GM20000 (cell line): ENCODE measurements around the gene LRRC14B.

Experiments
- DNase-seq: peaks from one replicate; pipeline ENCODE4 v3.0.0; 2012; ENCODE audit warnings: low spot score
- CTCF ChIP-seq: IDR thresholded peaks from 2 replicates; pipeline ENCODE4 v1.5.1; 2012; ENCODE audit warnings: mild to moderate bottlenecking, control low read depth; ENCODE audit errors: extremely low read depth, missing control alignments

LRRC14B gene

GRCh38 chr5:166441-167372 lies 24.6 kb upstream of the LRRC14B start:
- no peak for DNase-seq
- no peak for TF ChIP-seq CTCF

DNA sequence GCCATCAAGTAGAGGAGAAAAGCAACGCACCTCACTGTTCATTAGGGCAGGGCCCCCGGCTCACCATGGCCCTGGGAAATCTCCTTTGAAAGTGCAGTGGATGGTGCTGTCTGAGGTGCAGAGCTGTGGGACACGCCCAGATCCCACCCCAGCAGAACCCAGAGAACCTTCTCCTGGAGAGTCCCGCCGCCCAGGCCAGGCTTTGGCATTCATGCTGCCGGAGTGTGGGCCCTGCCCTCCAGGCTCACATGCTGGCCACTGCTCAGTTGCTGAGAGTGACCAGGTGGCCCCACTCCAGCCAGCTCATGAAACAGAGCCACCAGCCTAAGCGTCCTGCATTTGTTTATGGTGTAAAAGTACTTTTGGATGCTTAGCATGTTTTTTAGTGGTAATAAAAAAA lies 23.8 kb upstream of the LRRC14B start:
- no peak for DNase-seq
- no peak for TF ChIP-seq CTCF

DNA sequence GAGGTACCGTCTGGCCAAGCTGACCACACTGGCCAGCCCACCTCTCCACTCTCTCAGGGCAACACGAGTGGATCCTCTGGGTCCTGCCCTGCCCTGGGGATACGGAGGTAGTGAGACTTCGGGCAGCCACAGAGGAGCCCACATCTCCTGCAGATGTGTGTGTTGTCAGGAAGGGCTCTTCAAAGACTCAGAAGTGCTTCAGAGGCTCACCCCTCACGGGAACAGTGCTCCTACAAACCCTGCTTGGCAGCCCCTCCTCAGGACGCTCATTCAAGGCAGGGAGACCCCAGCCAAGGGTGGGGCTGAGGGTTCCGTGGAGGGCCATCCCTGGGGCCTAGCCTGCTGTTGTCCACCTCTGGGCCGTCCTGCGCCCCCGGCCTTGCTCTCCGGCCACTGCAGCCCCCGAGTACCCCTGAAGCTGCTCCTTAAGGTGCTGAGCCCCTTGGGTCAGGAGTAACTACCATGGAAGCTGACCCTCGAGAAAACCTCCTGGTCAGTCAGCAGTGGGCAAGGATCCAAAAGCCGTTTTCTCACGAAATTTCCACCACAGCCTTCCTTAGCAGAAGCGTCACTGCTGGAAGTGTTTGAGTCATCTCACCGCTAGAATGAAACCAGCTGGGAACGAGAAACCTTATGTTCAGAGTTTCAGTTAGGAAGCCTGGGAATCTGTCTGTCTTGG lies 23.2 kb upstream of the LRRC14B start:
- TF ChIP-seq CTCF, result no peak
- no peak for DNase-seq

GRCh38 chr5:169071-169727 lies 22.1 kb upstream of the LRRC14B start:
- TF ChIP-seq CTCF, result no peak
- DNase-seq, result no peak

DNA sequence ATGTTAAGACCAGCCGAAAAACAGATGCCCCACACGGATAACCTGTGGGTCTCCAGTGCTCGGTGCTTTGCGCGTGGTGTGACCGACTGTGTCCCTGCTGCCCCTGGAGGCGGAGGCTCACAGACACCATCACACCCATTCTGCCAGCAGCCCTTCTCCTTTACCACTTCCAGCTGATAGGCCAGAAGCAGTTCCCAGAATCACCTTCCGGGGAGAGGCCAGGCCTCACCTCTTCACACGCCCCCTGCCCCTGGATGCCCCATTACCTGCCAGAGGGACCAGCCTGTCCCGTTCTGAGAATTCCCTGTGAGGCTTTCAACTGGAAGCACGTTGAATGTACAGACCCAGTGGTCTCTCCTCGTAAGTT lies 21.6 kb upstream of the LRRC14B start:
- TF ChIP-seq CTCF, result no peak

DNA sequence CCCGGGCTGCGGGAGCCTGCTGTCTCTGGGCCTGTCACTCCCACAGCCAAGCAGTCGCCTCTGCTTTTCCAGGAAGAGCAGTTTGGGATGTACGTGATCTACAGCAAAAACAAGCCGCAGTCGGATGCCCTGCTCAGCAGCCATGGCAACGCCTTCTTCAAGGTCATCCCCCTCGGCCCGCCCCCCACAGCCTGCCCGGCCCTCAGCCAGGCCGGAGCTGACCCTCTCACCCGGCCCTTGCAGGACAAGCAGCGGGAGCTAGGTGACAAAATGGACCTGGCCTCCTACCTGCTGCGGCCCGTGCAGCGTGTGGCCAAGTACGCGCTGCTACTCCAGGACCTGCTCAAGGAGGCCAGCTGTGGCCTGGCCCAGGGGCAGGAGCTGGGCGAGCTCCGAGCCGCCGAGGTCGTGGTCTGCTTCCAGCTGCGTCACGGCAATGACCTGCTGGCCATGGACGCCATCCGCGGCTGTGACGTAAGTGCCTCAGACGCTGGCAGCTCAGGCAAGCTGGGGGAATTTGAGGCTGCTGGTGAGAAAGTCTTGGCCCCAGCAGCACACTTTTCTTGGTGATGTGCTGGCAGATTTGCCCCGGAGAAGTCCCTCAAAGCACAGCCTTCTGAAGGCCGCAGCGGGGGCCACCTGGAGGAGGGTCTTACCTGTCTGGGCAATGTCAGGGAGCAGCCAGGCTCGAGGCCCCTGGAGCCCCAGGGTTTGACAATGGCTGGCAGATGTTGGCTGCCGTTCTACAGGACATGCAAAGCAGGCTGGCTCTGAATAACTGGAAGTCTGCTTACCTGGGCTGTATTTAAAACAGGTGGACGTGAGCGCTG lies 20.1 kb upstream of the LRRC14B start:
- no peak for TF ChIP-seq CTCF
- DNase-seq, result no peak

More for the DNA sequence above, 21.6 kb upstream of the LRRC14B start:
- DNase-seq, result no peak
